Measurements from ENCODE around the gene PFKFB2. TPM values are rescaled to one million over a fixed set of nuclear protein-coding genes. Genes with fewer than 3 reads are reported as not detected.

PFKFB2 gene
- total RNA-seq, 1 donor from 2014 or later: 8.9 TPM

- Mint-ChIP-seq H3K4me3 (ENCODE audit: unreplicated experiment) (no peak overlapping the region), H3K27me3 (ENCODE audit: unreplicated experiment) (peaks cover 3% of the 10 kb centered on the region), H3K27ac (ENCODE audit: unreplicated experiment) (no peak overlapping the region), H3K9me3 (ENCODE audit: unreplicated experiment) (no peaks in the 10 kb centered on the region), H3K4me1 (ENCODE audit: unreplicated experiment) (peaks cover 17% of the 10 kb centered on the region), H3K36me3 (ENCODE audit: low read depth, unreplicated experiment) (no peaks in the 10 kb centered on the region)
- DNase-seq (ENCODE audit: low spot score): no peak
- TF ChIP-seq, protein P1, sequence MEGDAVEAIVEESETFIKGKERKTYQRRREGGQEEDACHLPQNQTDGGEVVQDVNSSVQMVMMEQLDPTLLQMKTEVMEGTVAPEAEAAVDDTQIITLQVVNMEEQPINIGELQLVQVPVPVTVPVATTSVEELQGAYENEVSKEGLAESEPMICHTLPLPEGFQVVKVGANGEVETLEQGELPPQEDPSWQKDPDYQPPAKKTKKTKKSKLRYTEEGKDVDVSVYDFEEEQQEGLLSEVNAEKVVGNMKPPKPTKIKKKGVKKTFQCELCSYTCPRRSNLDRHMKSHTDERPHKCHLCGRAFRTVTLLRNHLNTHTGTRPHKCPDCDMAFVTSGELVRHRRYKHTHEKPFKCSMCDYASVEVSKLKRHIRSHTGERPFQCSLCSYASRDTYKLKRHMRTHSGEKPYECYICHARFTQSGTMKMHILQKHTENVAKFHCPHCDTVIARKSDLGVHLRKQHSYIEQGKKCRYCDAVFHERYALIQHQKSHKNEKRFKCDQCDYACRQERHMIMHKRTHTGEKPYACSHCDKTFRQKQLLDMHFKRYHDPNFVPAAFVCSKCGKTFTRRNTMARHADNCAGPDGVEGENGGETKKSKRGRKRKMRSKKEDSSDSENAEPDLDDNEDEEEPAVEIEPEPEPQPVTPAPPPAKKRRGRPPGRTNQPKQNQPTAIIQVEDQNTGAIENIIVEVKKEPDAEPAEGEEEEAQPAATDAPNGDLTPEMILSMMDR (IDR thresholded peaks at IDR 0.05; ENCODE audit: unreplicated experiment): no peak
Measured at GRCh38 chr1:207055386-207056001, 2.4 kb downstream of the PFKFB2 start.

DNA sequence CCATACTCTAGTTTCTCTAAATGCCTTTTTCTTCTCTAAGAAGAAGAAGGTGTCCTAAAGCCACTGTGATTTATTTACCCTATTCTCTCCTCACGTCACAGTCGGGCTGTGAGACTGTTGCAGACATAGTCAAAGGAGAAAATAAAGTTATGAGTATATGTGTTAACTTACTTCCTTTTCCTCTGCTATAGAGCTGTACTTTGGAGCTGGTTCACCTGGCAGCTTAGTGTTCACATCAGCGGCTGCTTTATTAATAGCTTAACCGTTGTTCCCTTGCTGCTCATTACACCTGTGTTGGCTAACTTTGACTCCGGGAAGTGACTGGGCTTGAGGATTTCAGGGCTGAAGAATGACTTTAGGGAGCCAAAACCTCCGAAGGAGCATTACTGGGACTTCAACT is 3.6 kb downstream of the PFKFB2 start:
- Mint-ChIP-seq H3K9me3 (ENCODE audit: unreplicated experiment) (no peaks in the 10 kb centered on the region), H3K27me3 (ENCODE audit: unreplicated experiment) (peaks cover 3% of the 10 kb centered on the region), H3K4me1 (ENCODE audit: unreplicated experiment) (peaks cover 10% of the 10 kb centered on the region), H3K4me3 (ENCODE audit: unreplicated experiment) (no peak overlapping the region), H3K36me3 (ENCODE audit: low read depth, unreplicated experiment) (no peaks in the 10 kb centered on the region), H3K27ac (ENCODE audit: unreplicated experiment) (peak overlapping the region; percentile 24)
- no peak for DNase-seq (ENCODE audit: low spot score)
- TF ChIP-seq, protein P1 (IDR thresholded peaks at IDR 0.05; ENCODE audit: unreplicated experiment): no peak

DNA sequence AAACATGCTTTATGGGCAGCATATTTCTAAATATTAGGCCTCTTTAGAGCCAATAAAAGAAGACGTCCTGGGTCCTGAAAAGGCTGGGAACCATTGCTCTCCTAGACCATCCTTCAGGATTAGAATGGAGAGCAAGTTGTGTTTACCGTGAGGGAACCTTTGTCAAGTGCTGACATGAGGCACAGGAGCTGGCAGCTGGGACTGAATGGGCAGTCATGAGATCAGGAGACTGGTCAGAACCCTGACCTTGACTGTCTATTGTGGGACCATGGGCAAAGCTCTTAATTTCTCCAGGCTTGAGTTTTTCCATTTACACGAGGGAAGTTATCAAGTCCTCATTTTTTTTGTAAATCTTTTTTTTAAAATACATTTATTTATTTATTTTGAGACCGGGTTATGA is 5.2 kb downstream of the PFKFB2 start:
- peaks cover 2% of the 10 kb centered on the region for H3K27me3 Mint-ChIP-seq (ENCODE audit: unreplicated experiment)
- H3K9me3 Mint-ChIP-seq (ENCODE audit: unreplicated experiment): no peaks in the 10 kb centered on the region
- H3K4me3 Mint-ChIP-seq (ENCODE audit: unreplicated experiment): no peak overlapping the region
- peaks cover 6% of the 10 kb centered on the region for H3K4me1 Mint-ChIP-seq (ENCODE audit: unreplicated experiment)
- no peak for DNase-seq (ENCODE audit: low spot score)
- peaks cover 9% of the 10 kb centered on the region for H3K36me3 Mint-ChIP-seq (ENCODE audit: low read depth, unreplicated experiment)
- TF ChIP-seq, protein P1 (IDR thresholded peaks at IDR 0.05; ENCODE audit: unreplicated experiment): no peak
- no peak overlapping the region for H3K27ac Mint-ChIP-seq (ENCODE audit: unreplicated experiment)

DNA sequence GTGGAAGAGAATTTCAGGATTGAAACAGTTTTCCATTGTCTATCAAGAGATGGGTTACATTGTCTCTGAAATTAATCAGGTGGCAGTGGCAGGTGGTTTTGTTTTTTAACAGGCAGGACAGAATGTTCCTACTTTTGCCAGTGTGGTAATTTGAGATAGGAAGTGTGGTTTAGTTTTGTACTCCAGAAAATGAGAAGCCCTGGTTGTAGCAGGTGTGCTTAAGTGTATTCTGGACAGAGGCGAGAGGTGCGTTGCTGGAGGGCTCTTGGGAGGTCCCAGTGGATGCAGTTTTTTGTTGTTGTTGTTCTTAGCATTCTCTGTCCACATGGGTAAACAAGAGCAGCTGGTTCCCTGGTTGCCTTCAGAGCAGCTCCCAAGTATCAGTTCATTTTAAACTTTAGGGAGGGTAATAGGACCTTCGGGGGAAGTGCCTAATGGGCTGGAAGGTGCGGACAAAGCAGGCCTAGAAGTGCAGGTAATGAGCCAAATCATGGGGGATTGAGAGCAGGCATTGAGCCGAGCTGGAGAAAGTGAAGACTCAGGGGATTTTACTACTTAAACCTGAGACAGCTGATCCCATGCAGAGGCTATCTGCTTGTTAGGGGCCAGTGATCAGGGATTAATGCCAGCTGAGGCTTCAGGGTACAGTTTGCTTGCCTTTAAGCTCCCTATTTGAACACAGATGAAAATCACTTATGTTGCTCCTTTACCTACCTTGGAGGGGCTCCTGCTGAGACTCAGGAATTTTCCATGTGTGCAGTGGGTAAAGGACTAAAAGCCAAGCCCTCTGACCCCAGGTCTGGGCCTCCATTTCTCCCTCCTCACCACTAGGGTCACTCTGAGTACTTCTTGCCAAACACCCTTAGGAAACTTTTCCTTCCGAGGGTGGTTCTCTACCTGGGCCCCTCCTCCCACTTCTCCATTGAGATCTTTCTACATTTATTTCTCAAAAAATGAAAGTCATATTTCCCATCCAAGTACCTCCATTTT is 6.1 kb downstream of the PFKFB2 start:
- no peak for DNase-seq (ENCODE audit: low spot score)
- H3K4me3 Mint-ChIP-seq (ENCODE audit: unreplicated experiment): no peak overlapping the region
- H3K9me3 Mint-ChIP-seq (ENCODE audit: unreplicated experiment): no peaks in the 10 kb centered on the region
- no peak overlapping the region for H3K27ac Mint-ChIP-seq (ENCODE audit: unreplicated experiment)
- peaks cover 6% of the 10 kb centered on the region for H3K4me1 Mint-ChIP-seq (ENCODE audit: unreplicated experiment)
- TF ChIP-seq, protein P1 (IDR thresholded peaks at IDR 0.05; ENCODE audit: unreplicated experiment): no peak
- H3K36me3 Mint-ChIP-seq (ENCODE audit: low read depth, unreplicated experiment): peaks cover 16% of the 10 kb centered on the region
- no peaks in the 10 kb centered on the region for H3K27me3 Mint-ChIP-seq (ENCODE audit: unreplicated experiment)

DNA sequence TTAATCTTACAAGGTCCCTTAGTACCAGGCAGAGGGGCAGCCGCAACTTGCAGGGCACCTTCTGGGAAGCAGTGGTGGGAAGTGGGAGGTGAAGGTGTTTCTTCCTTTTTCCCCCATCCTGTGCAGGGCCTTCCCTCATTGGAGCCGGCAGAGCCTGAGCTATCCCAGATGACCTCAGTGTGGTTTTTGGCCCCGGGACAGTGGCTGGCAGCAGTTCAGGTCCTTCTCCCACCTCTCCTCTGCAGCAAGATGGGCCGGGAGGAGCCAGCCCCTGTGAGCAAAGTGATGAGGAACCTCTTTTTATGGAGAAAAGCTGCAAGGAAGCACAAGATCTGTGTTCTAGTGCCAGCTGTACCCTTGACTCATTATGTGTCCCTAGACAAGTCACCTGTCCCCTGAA is 6.8 kb downstream of the PFKFB2 start:
- H3K9me3 Mint-ChIP-seq (ENCODE audit: unreplicated experiment): no peaks in the 10 kb centered on the region
- DNase-seq (ENCODE audit: low spot score): no peak
- TF ChIP-seq, protein P1 (IDR thresholded peaks at IDR 0.05; ENCODE audit: unreplicated experiment): no peak
- peaks cover 6% of the 10 kb centered on the region for H3K4me1 Mint-ChIP-seq (ENCODE audit: unreplicated experiment)
- no peak overlapping the region for H3K27ac Mint-ChIP-seq (ENCODE audit: unreplicated experiment)
- no peak overlapping the region for H3K4me3 Mint-ChIP-seq (ENCODE audit: unreplicated experiment)
- peaks cover 16% of the 10 kb centered on the region for H3K36me3 Mint-ChIP-seq (ENCODE audit: low read depth, unreplicated experiment)
- no peaks in the 10 kb centered on the region for H3K27me3 Mint-ChIP-seq (ENCODE audit: unreplicated experiment)

Measured in endothelial cell (in vitro differentiated cells).